Activated CD4-positive, alpha-beta memory T cell treated with anti-CD3 and anti-CD28 coated beads for 36 hours (primary cell): ENCODE data around the gene DDX10. TPM values are rescaled to one million over a fixed set of nuclear protein-coding genes. Genes with fewer than 3 reads are reported as not detected.

ENCODE experiments used
- CTCF ChIA-PET: fragments of 350-600 bp; sonication (Branson Sonifier 250); formaldehyde crosslinking; loops from one replicate; lab custom pipeline; 2021; ENCODE audit warnings: antibody characterized with exemption, inconsistent platforms; lab: Charles Lee
- POLR2A ChIA-PET: fragments of 350-600 bp; sonication (Branson Sonifier 250); formaldehyde crosslinking; loops from one replicate; lab custom pipeline; 2021; ENCODE audit warnings: antibody characterized with exemption; lab: Charles Lee
- DNase-seq: peaks from one replicate; pipeline ENCODE4 v3.0.0-alpha.2; 2020
- H3K27ac Mint-ChIP-seq: one replicate; pipeline ENCODE4 v1.8.0; 2021; ENCODE audit warnings: mixed read lengths
- H3K27me3 Mint-ChIP-seq: one replicate; pipeline ENCODE4 v1.8.0; 2021; ENCODE audit warnings: mixed read lengths
- H3K36me3 Mint-ChIP-seq: one replicate; pipeline ENCODE4 v1.8.0; 2021; ENCODE audit warnings: mixed read lengths
- H3K4me1 Mint-ChIP-seq: one replicate; pipeline ENCODE4 v1.8.0; 2021; ENCODE audit warnings: low read depth, mixed read lengths
- H3K4me3 Mint-ChIP-seq: one replicate; pipeline ENCODE4 v1.8.0; 2021; ENCODE audit warnings: mild to moderate bottlenecking, mixed read lengths
- H3K9me3 Mint-ChIP-seq: one replicate; pipeline ENCODE4 v1.8.0; 2021; ENCODE audit warnings: mixed read lengths
- intact Hi-C: fragments of 100-400 bp; cut with micrococcal nuclease; formaldehyde crosslinking; loops from one replicate; pipeline ENCODE4 v1.15.1; 2023
- total RNA-seq, 2 experiments: library from RNA; stranded (reverse); gene quantifications; one replicate each; pipeline ENCODE4 v1.2.3, GENCODE V29; 2021

The DDX10 gene
- total RNA-seq, 2 experiments from 2014 or later: 34.8 to 37.7 TPM

- peaks cover 4% of the 10 kb centered on the region for H3K4me1 Mint-ChIP-seq
- ChIA-PET CTCF (no interaction called here), POLR2A (no interaction called here)
- H3K27ac Mint-ChIP-seq: no peak overlapping the region
- intact Hi-C loops: no loop called here
- H3K27me3 Mint-ChIP-seq: no peaks in the 10 kb centered on the region
- H3K36me3 Mint-ChIP-seq: peaks cover 47% of the 10 kb centered on the region
- no peak for DNase-seq
- H3K9me3 Mint-ChIP-seq: no peaks in the 10 kb centered on the region
- no peak overlapping the region for H3K4me3 Mint-ChIP-seq
These were observed 20.7 kb downstream of the DDX10 start for GRCh38 chr11:108685419-108686130.

GRCh38 chr11:108693852-108694251 lies 29.0 kb downstream of the DDX10 start:
- H3K4me1 Mint-ChIP-seq: peaks cover 2% of the 10 kb centered on the region
- H3K4me3 Mint-ChIP-seq: no peak overlapping the region
- intact Hi-C loops: loop anchor here (10.0 kb wide), 1 partner anchor 1001 kb away; no protein-coding TSS in a partner anchor
- no peak for DNase-seq
- no peaks in the 10 kb centered on the region for H3K9me3 Mint-ChIP-seq
- ChIA-PET CTCF (no interaction called here), POLR2A (no interaction called here)
- no peaks in the 10 kb centered on the region for H3K27me3 Mint-ChIP-seq
- H3K36me3 Mint-ChIP-seq: peaks cover 37% of the 10 kb centered on the region
- no peak overlapping the region for H3K27ac Mint-ChIP-seq

DNA sequence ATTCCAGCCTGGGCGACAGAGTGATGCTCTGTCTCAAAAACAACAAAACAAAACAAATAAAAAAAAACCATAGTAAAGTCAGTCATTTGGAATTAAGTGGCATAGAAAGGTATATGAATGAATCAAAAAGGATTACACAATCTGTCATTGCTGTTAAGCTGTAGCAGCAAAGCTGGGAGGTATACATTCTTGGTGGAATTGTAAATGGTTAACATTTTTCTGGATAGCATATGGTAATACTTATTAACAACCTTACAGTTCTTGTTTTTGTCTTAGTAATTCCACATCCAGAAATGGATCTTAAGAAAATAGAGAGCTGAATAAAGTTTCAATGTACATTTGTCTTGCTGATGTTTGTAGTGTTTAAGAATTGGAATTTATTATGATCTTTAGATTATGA lies 30.0 kb downstream of the DDX10 start:
- Mint-ChIP-seq H3K27ac (no peak overlapping the region), H3K36me3 (peaks cover 30% of the 10 kb centered on the region), H3K4me1 (peaks cover 2% of the 10 kb centered on the region), H3K4me3 (no peak overlapping the region), H3K9me3 (no peaks in the 10 kb centered on the region), H3K27me3 (no peaks in the 10 kb centered on the region)
- DNase-seq: no peak
- ChIA-PET CTCF (no interaction called here), POLR2A (interaction anchor here (0.5 kb wide), 2 partner anchors 524 to 557 kb away, joined by 3 to 4 read pairs; no protein-coding TSS in a partner anchor)
- intact Hi-C loops: loop anchor here (10.0 kb wide), 1 partner anchor 1000 kb away; no protein-coding TSS in a partner anchor

- peaks cover 2% of the 10 kb centered on the region for H3K4me1 Mint-ChIP-seq
- peak; percentile 58 for DNase-seq
- no peaks in the 10 kb centered on the region for H3K9me3 Mint-ChIP-seq
- intact Hi-C loops: loop anchor here (1.0 to 10.0 kb wide), 3 partner anchors 36 to 997 kb away; no protein-coding TSS in a partner anchor
- peaks cover 37% of the 10 kb centered on the region for H3K36me3 Mint-ChIP-seq
- H3K4me3 Mint-ChIP-seq: no peak overlapping the region
- ChIA-PET POLR2A (interaction anchor here (0.8 kb wide), 1 partner anchor 176 kb away, joined by 3 read pairs; no protein-coding TSS in a partner anchor), CTCF (interaction anchor here (0.7 to 4.1 kb wide), 13 partner anchors 10 to 362 kb away, joined by 3 to 36 read pairs (median 4); partner anchors contain the start of gene DDX10)
- H3K27ac Mint-ChIP-seq: no peak overlapping the region
- H3K27me3 Mint-ChIP-seq: no peaks in the 10 kb centered on the region
These were observed 33.1 kb downstream of the DDX10 start for GRCh38 chr11:108697872-108698473.

- Mint-ChIP-seq H3K27ac (no peak overlapping the region), H3K9me3 (no peaks in the 10 kb centered on the region), H3K36me3 (peaks cover 35% of the 10 kb centered on the region), H3K4me3 (no peak overlapping the region), H3K27me3 (no peaks in the 10 kb centered on the region), H3K4me1 (no peaks in the 10 kb centered on the region)
- no peak for DNase-seq
- POLR2A ChIA-PET: no interaction called here
- CTCF ChIA-PET: interaction anchor here (0.6 to 4.1 kb wide), 8 partner anchors 9 to 223 kb away, joined by 3 to 36 read pairs (median 4); no protein-coding TSS in a partner anchor
- intact Hi-C loops: loop anchor here (1.0 to 10.0 kb wide), 3 partner anchors 35 to 996 kb away; no protein-coding TSS in a partner anchor
These were observed 34.2 kb downstream of the DDX10 start for GRCh38 chr11:108698844-108699642.

DNA sequence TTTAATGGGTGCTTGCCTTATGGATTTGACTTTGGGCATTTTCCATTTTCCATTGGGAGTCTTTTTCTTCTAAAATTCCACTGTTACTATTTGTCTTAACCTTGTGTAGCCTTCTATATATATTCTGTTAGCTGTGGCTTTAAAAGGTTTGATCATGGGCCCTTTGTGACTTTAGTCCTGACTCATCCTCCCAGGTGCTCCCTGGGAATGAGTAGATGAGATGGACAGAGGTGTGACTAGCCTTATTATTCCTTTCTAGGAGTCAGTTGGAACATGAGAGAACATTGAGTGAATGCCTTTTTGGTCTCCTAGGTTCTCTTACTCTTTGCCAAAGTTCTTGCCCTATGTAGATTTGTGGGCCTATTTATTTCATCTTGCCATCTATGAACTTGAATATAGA lies 39.0 kb downstream of the DDX10 start:
- peaks cover 63% of the 10 kb centered on the region for H3K36me3 Mint-ChIP-seq
- intact Hi-C loops: no loop called here
- ChIA-PET POLR2A (no interaction called here), CTCF (no interaction called here)
- H3K4me3 Mint-ChIP-seq: no peak overlapping the region
- no peaks in the 10 kb centered on the region for H3K27me3 Mint-ChIP-seq
- peaks cover 16% of the 10 kb centered on the region for H3K9me3 Mint-ChIP-seq
- no peaks in the 10 kb centered on the region for H3K4me1 Mint-ChIP-seq
- no peak overlapping the region for H3K27ac Mint-ChIP-seq
- no peak for DNase-seq

DNA sequence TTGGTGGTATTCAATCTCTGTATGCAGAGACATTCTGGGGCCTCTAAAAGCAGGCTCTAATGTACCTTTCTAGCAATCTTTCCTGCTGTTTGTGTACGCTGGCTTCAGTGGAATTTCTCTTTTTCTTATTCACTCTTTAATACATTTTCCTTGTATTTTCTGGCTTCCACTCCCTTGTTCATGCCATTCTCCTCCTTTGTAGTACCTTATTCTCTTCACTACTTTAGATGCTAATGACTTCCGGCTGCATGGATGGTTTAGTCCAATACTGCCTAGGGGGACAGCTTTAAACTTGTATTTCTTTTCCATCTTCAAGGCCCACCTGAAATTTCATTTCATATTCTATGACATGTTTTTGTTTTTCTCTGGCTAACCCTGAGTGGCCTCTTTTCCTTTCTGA lies 40.2 kb downstream of the DDX10 start:
- Mint-ChIP-seq H3K36me3 (peaks cover 70% of the 10 kb centered on the region), H3K9me3 (peaks cover 22% of the 10 kb centered on the region), H3K27me3 (no peaks in the 10 kb centered on the region), H3K4me1 (peaks cover 3% of the 10 kb centered on the region), H3K27ac (no peak overlapping the region), H3K4me3 (no peak overlapping the region)
- ChIA-PET CTCF (interaction anchor here (0.7 kb wide), 1 partner anchor 127 kb away, joined by 4 read pairs; no protein-coding TSS in a partner anchor), POLR2A (no interaction called here)
- intact Hi-C loops: no loop called here
- no peak for DNase-seq

- CTCF ChIA-PET: interaction anchor here (1.0 kb wide), 1 partner anchor 10 kb away, joined by 5 read pairs; no protein-coding TSS in a partner anchor
- DNase-seq: no peak
- intact Hi-C loops: no loop called here
- Mint-ChIP-seq H3K4me3 (no peak overlapping the region), H3K27me3 (no peaks in the 10 kb centered on the region), H3K36me3 (peaks cover 76% of the 10 kb centered on the region), H3K9me3 (peaks cover 25% of the 10 kb centered on the region), H3K4me1 (peaks cover 9% of the 10 kb centered on the region), H3K27ac (no peak overlapping the region)
- POLR2A ChIA-PET: interaction anchor here (1.6 kb wide), 1 partner anchor 26 kb away, joined by 3 read pairs; no protein-coding TSS in a partner anchor
These were observed 43.3 kb downstream of the DDX10 start for GRCh38 chr11:108708173-108708572.

GRCh38 chr11:108709741-108710140 lies 44.9 kb downstream of the DDX10 start:
- H3K9me3 Mint-ChIP-seq: peaks cover 25% of the 10 kb centered on the region
- DNase-seq: no peak
- H3K27me3 Mint-ChIP-seq: no peaks in the 10 kb centered on the region
- POLR2A ChIA-PET: interaction anchor here (1.6 kb wide), 1 partner anchor 24 kb away, joined by 3 read pairs; no protein-coding TSS in a partner anchor
- CTCF ChIA-PET: interaction anchor here (1.2 kb wide), 1 partner anchor 12 kb away, joined by 3 read pairs; no protein-coding TSS in a partner anchor
- H3K36me3 Mint-ChIP-seq: peaks cover 74% of the 10 kb centered on the region
- H3K27ac Mint-ChIP-seq: no peak overlapping the region
- H3K4me1 Mint-ChIP-seq: peaks cover 19% of the 10 kb centered on the region
- H3K4me3 Mint-ChIP-seq: no peak overlapping the region
- intact Hi-C loops: no loop called here

DNA sequence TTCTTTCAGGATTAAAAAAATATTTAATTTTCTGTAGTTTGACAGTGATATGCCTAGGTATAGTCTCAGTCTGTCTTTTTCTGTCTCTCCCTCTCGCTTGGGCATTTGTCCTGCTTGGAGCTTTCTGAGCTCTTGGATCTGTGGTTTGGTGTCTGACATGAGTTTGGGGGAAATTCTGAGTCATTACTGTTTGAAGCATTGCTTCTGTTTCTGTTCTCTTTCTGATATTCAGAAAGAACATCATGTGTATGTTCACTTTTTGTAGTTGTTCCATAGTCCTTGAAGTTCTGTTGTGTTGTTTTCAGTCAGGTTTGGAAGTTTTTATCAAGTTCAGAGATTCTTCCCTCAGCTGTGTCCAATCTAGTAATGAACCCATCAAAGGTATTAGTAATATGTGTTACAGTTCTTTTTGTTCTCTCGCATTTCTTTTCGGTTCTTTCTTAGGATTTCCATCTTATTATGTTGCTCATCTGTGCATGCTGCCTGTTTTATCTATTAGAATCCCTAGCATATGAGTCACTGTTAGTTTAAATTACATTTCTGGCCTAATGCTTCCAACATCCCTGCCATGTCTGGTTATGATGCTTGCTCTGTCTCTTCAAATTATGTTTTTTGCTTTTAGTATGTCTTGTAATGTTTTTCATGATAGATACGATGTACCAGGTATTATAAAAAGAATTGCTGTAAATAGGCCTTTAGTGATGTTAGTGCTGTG lies 48.4 kb downstream of the DDX10 start:
- DNase-seq: no peak
- POLR2A ChIA-PET: no interaction called here
- H3K27me3 Mint-ChIP-seq: no peaks in the 10 kb centered on the region
- H3K9me3 Mint-ChIP-seq: peaks cover 12% of the 10 kb centered on the region
- CTCF ChIA-PET: interaction anchor here (1.0 to 1.3 kb wide), 2 partner anchors 21 kb away, joined by 3 to 4 read pairs; no protein-coding TSS in a partner anchor
- peaks cover 62% of the 10 kb centered on the region for H3K36me3 Mint-ChIP-seq
- H3K27ac Mint-ChIP-seq: peak overlapping the region; percentile 11
- no peak overlapping the region for H3K4me3 Mint-ChIP-seq
- H3K4me1 Mint-ChIP-seq: peaks cover 19% of the 10 kb centered on the region
- intact Hi-C loops: loop anchor here (1.0 kb wide), 2 partner anchors 14 to 20 kb away; no protein-coding TSS in a partner anchor

GRCh38 chr11:108715239-108715638 lies 50.4 kb downstream of the DDX10 start:
- intact Hi-C loops: no loop called here
- peaks cover 3% of the 10 kb centered on the region for H3K9me3 Mint-ChIP-seq
- DNase-seq: no peak
- ChIA-PET POLR2A (interaction anchor here (1.2 kb wide), 1 partner anchor 18 kb away, joined by 3 read pairs; no protein-coding TSS in a partner anchor), CTCF (interaction anchor here (0.6 kb wide), 1 partner anchor 10 kb away, joined by 4 read pairs; no protein-coding TSS in a partner anchor)
- no peak overlapping the region for H3K4me3 Mint-ChIP-seq
- peaks cover 15% of the 10 kb centered on the region for H3K4me1 Mint-ChIP-seq
- peaks cover 56% of the 10 kb centered on the region for H3K36me3 Mint-ChIP-seq
- no peaks in the 10 kb centered on the region for H3K27me3 Mint-ChIP-seq
- H3K27ac Mint-ChIP-seq: no peak overlapping the region
